IMR-90 (cell line): ENCODE data around the gene SOBP. TPM values are rescaled to one million over a fixed set of nuclear protein-coding genes. Genes with fewer than 3 reads are reported as not detected.

Experiments
- ATAC-seq: fragments of 200-7000 bp; cut with Tn5 transposase; 2 replicates; pipeline ENCODE4 v1.9.1; 2020; ENCODE audit warnings: low read depth, mild to moderate bottlenecking, moderate library complexity
- BruUV-seq: library from RNA; stranded (reverse); fragments of 400-500 nt; replicated peaks from 2 replicates; lab custom pipeline; 2021; lab: Mats Ljungman, UMichigan
- CTCF ChIA-PET: fragments of 300-600 bp; formaldehyde crosslinking; extraction: SDS; loops from one replicate; lab custom pipeline; 2021; ENCODE audit warnings: antibody characterized with exemption; lab: Yijun Ruan, JAX
- POLR2A ChIA-PET: fragments of 300-600 bp; sonication (Branson Sonifier 250); formaldehyde crosslinking; loops from one replicate; lab custom pipeline; 2022; ENCODE audit warnings: antibody characterized with exemption; ENCODE audit not compliant: unreplicated experiment; lab: Charles Lee
- DNase-seq: peaks from one replicate; pipeline ENCODE4 v3.0.0; 2013
- H2AFZ ChIP-seq: replicated peaks from 2 replicates; pipeline ENCODE3; 2013; ENCODE audit warnings: low read length, mild to moderate bottlenecking; ENCODE audit not compliant: poor library complexity
- H2AK5ac ChIP-seq: 2 replicates; pipeline ENCODE4 v1.6.1; 2013; ENCODE audit warnings: low read depth, low read length, inconsistent platforms
- H2AK9ac ChIP-seq: replicated peaks from 2 replicates; pipeline ENCODE3; 2013; ENCODE audit warnings: mild to moderate bottlenecking, low read depth, low read length, moderate library complexity; ENCODE audit not compliant: poor library complexity
- H2BK120ac ChIP-seq: 2 replicates; pipeline ENCODE4 v1.6.1; 2013; ENCODE audit warnings: low read depth, low read length, inconsistent platforms
- H2BK15ac ChIP-seq: 3 replicates; pipeline ENCODE4 v1.6.1; 2013; ENCODE audit warnings: low read depth, low read length, inconsistent platforms
- H2BK20ac ChIP-seq: 2 replicates; pipeline ENCODE4 v1.6.1; 2013; ENCODE audit warnings: low read depth, mild to moderate bottlenecking, inconsistent platforms, low read length, moderate library complexity
- H2BK5ac ChIP-seq: 2 replicates; pipeline ENCODE4 v1.6.1; 2013; ENCODE audit warnings: mild to moderate bottlenecking, low read depth, low read length, inconsistent platforms; ENCODE audit not compliant: poor library complexity, severe bottlenecking
- H3K14ac ChIP-seq: replicated peaks from 2 replicates; pipeline ENCODE4 v1.6.1; 2013; ENCODE audit warnings: low read depth, low read length, inconsistent platforms
- H3K18ac ChIP-seq: 2 replicates; pipeline ENCODE4 v1.6.1; 2013; ENCODE audit warnings: low read depth, low read length, control low read depth
- H3K23ac ChIP-seq: 2 replicates; pipeline ENCODE4 v1.6.1; 2013; ENCODE audit warnings: low read depth, low read length, inconsistent platforms
- H3K27ac ChIP-seq: 2 replicates; pipeline ENCODE4 v1.5.1; 2013; ENCODE audit warnings: mild to moderate bottlenecking, control low read depth, low read length; ENCODE audit not compliant: insufficient read depth
- H3K27me3 ChIP-seq: 2 replicates; pipeline ENCODE4 v1.6.1; 2013; ENCODE audit warnings: low read length; ENCODE audit not compliant: control insufficient read depth, insufficient read depth
- H3K36me3 ChIP-seq: 2 replicates; pipeline ENCODE4 v1.6.1; 2013; ENCODE audit warnings: low read length, mixed read lengths; ENCODE audit not compliant: control insufficient read depth, insufficient read depth
- H3K4ac ChIP-seq: 2 replicates; pipeline ENCODE4 v1.6.1; 2013; ENCODE audit warnings: low read depth, low read length, inconsistent platforms
- H3K4me1 ChIP-seq: 2 replicates; pipeline ENCODE4 v1.6.1; 2013; ENCODE audit warnings: low read length, mixed read lengths; ENCODE audit not compliant: control insufficient read depth, insufficient read depth
- H3K4me2 ChIP-seq: 2 replicates; pipeline ENCODE4 v1.6.1; 2013; ENCODE audit warnings: low read depth, mild to moderate bottlenecking, control low read depth, low read length, moderate library complexity
- H3K4me3 ChIP-seq: 2 replicates; pipeline ENCODE4 v1.5.1; 2013; ENCODE audit warnings: low read depth, mild to moderate bottlenecking, control low read depth, low read length, moderate library complexity; ENCODE audit not compliant: insufficient read depth
- H3K56ac ChIP-seq: 2 replicates; pipeline ENCODE4 v1.6.1; 2013; ENCODE audit warnings: low read length, inconsistent platforms; ENCODE audit not compliant: insufficient read depth; ENCODE audit errors: extremely low read depth
- H3K79me1 ChIP-seq, 2 experiments: 2 replicates each; pipeline ENCODE4 v1.6.1; 2013; ENCODE audit warnings: low read length in 2 of 2, inconsistent platforms in 1 of 2, low read depth in 1 of 2
- H3K9ac ChIP-seq: 2 replicates; pipeline ENCODE4 v1.6.1; 2013; ENCODE audit warnings: low read depth, low read length, control low read depth
- H3K9me1 ChIP-seq: 2 replicates; pipeline ENCODE4 v1.6.1; 2013; ENCODE audit warnings: low read length, inconsistent platforms; ENCODE audit not compliant: insufficient read depth
- H3K9me3 ChIP-seq: 2 replicates; pipeline ENCODE4 v1.6.1; 2013; ENCODE audit warnings: low read length; ENCODE audit not compliant: control insufficient read depth, insufficient read depth
- H4K20me1 ChIP-seq: 2 replicates; pipeline ENCODE4 v1.6.1; 2013; ENCODE audit warnings: low read length, inconsistent platforms; ENCODE audit not compliant: insufficient read depth
- H4K5ac ChIP-seq: 2 replicates; pipeline ENCODE4 v1.6.1; 2013; ENCODE audit warnings: mild to moderate bottlenecking, low read depth, low read length, control low read depth
- H4K8ac ChIP-seq, 2 experiments: 2 replicates each; pipeline ENCODE4 v1.6.1; 2013; ENCODE audit warnings: low read depth in 2 of 2, low read length in 2 of 2, control low read depth in 1 of 2, inconsistent platforms in 1 of 2
- H4K91ac ChIP-seq: 2 replicates; pipeline ENCODE4 v1.6.1; 2013; ENCODE audit warnings: low read depth, low read length, inconsistent platforms; ENCODE audit not compliant: insufficient read depth
- CEBPB ChIP-seq: IDR thresholded peaks from 2 replicates; pipeline ENCODE4 v1.6.1; 2012; ENCODE audit warnings: low read depth, low read length, improper control_type of control experiment
- CHD1 ChIP-seq: IDR thresholded peaks from 2 replicates; pipeline ENCODE4 v1.6.1; 2012; ENCODE audit warnings: low read depth, low read length, improper control_type of control experiment
- CTCF ChIP-seq: conservative IDR thresholded peaks from 2 replicates; pipeline ENCODE4 v1.5.1; 2012; ENCODE audit warnings: mild to moderate bottlenecking, low read depth, low read length, improper control_type of control experiment
- FOS ChIP-seq: fragments of 150-350 bp; IDR thresholded peaks from 2 replicates; pipeline ENCODE4 v1.6.1; 2016; ENCODE audit warnings: low read depth, low read length
- MAFK ChIP-seq: IDR thresholded peaks from 2 replicates; pipeline ENCODE4 v1.6.1; 2012; ENCODE audit warnings: low read depth, low read length, improper control_type of control experiment
- MAZ ChIP-seq: IDR thresholded peaks from 2 replicates; pipeline ENCODE4 v1.6.1; 2012; ENCODE audit warnings: low read depth, mild to moderate bottlenecking, low read length, improper control_type of control experiment, moderate library complexity, borderline replicate concordance
- MXI1 ChIP-seq: IDR thresholded peaks from 2 replicates; pipeline ENCODE4 v1.6.1; 2012; ENCODE audit warnings: low read depth, mild to moderate bottlenecking, low read length, moderate library complexity, borderline replicate concordance
- POLR2A ChIP-seq: IDR thresholded peaks from 2 replicates; pipeline ENCODE4 v1.6.1; 2012; ENCODE audit warnings: mild to moderate bottlenecking, low read depth, low read length
- RAD21 ChIP-seq: IDR thresholded peaks from 2 replicates; pipeline ENCODE4 v1.6.1; 2012; ENCODE audit warnings: low read length, improper control_type of control experiment
- RCOR1 ChIP-seq: IDR thresholded peaks from 2 replicates; pipeline ENCODE4 v1.6.1; 2012; ENCODE audit warnings: mild to moderate bottlenecking, low read length, improper control_type of control experiment; ENCODE audit not compliant: insufficient replicate concordance
- RFX5 ChIP-seq: IDR thresholded peaks from 2 replicates; pipeline ENCODE4 v1.8.0; 2012; ENCODE audit warnings: low read depth, mild to moderate bottlenecking, low read length, moderate library complexity
- SMC3 ChIP-seq: fragments of 150-350 bp; IDR thresholded peaks from 2 replicates; pipeline ENCODE4 v1.6.1; 2016; ENCODE audit warnings: low read depth, mild to moderate bottlenecking, antibody characterized with exemption, low read length, moderate library complexity
- WGBS, 2 experiments: methylation state at CpG; one replicate each; pipeline versions ENCODE4 v1.1.5 to v1.1.7; 2013; ENCODE audit warnings: missing lambda C conversion rate in 2 of 2; ENCODE audit not compliant: insufficient read length in 1 of 2; ENCODE audit errors: extremely low coverage in 2 of 2; 5-methylcytosine and 5-hydroxymethylcytosine counted together
- dilution Hi-C: fragments of 300-500 bp; cut with HindIII; formaldehyde crosslinking; loops from one replicate; pipeline ENCODE4 v1.14.3; 2018; ENCODE audit warnings: low sequenced_read_pairs; ENCODE audit not compliant: unreplicated experiment
- in situ Hi-C: fragments of 300-500 bp; cut with MboI; formaldehyde crosslinking; loops from 3 replicates; pipeline ENCODE4 v1.14.3; 2019; ENCODE audit warnings: low sequenced_read_pairs, inconsistent platforms, mixed read lengths
- intact Hi-C: fragments of 100-400 bp; cut with micrococcal nuclease; formaldehyde crosslinking; loops from 2 replicates; pipeline ENCODE4 v1.10.0; 2022
- polyA plus RNA-seq, 3 experiments: library from polyadenylated mRNA; depleted of rRNA; stranded (reverse); fragments of >200 nt; gene quantifications; 2 replicates each; pipeline ENCODE4 v1.2.3, GENCODE V29; 2012; ENCODE audit warnings: low replicate concordance in 1 of 3
- total RNA-seq: library from RNA; depleted of rRNA; stranded (reverse); fragments of >200 nt; gene quantifications from 2 replicates; pipeline ENCODE4 v1.2.3, GENCODE V29; 2012
- TF ChIP-seq, protein P1 (sequence below): fragments of 150-350 bp; IDR thresholded peaks from 2 replicates; pipeline ENCODE4 v1.6.1; 2016; ENCODE audit warnings: low read depth, mild to moderate bottlenecking, low read length, moderate library complexity, borderline replicate concordance
- TF ChIP-seq, protein P2 (sequence below): fragments of 150-350 bp; IDR thresholded peaks from 2 replicates; pipeline ENCODE4 v1.6.1; 2017; ENCODE audit warnings: mild to moderate bottlenecking, antibody characterized with exemption, low read length, low read depth

SOBP gene
- total and polyA plus RNA-seq, 2 of the 4 experiments (the other 2 are of a cell fraction) = 0.60 to 0.72 TPM

DNA sequence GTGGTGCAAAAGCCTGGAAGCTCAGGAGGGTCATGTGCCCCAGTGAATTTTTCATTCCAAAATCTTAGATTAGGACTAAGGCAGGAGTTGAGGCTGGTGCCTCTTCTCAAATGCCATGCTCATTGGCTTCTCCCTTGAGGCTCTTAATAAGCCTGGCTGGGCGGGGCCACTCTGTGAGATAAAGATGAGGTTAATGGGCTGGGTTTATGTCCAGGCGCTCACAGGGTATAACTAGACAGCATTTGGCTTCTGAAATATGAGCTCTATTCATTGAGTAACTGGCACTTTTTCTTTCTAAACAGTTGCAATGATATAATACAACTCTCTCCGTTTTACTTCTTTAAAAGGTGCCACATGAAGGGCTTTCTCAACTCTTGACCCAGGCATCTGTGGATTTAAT lies 177.9 kb downstream of the SOBP start:
- H3K4ac ChIP-seq = no peak overlapping the region
- intact Hi-C loops = no loop called here
- no peak overlapping the region for H3K56ac ChIP-seq
- H3K27me3 ChIP-seq = no peaks in the 10 kb centered on the region
- H3K4me1 ChIP-seq = peaks cover 24% of the 10 kb centered on the region
- no peak overlapping the region for H2BK15ac ChIP-seq
- no peak overlapping the region for H3K23ac ChIP-seq
- no TSS peak for BruUV-seq
- H3K9me1 ChIP-seq = peaks cover 14% of the 10 kb centered on the region
- no peak for DNase-seq
- POLR2A ChIA-PET = no interaction called here
- no peak overlapping the region for H2AFZ ChIP-seq
- H3K4me3 ChIP-seq = no peak overlapping the region
- H3K9me3 ChIP-seq = no peaks in the 10 kb centered on the region
- H3K36me3 ChIP-seq = no peaks in the 10 kb centered on the region
- dilution Hi-C loops = no loop called here
- CTCF ChIA-PET = no interaction called here
- no peak overlapping the region for H2AK9ac ChIP-seq
- TF ChIP-seq, protein P1, sequence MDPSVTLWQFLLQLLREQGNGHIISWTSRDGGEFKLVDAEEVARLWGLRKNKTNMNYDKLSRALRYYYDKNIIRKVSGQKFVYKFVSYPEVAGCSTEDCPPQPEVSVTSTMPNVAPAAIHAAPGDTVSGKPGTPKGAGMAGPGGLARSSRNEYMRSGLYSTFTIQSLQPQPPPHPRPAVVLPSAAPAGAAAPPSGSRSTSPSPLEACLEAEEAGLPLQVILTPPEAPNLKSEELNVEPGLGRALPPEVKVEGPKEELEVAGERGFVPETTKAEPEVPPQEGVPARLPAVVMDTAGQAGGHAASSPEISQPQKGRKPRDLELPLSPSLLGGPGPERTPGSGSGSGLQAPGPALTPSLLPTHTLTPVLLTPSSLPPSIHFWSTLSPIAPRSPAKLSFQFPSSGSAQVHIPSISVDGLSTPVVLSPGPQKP = no peak
- TF ChIP-seq SMC3 (no peak), MAFK (no peak), RAD21 (no peak), CHD1 (no peak), CEBPB (no peak), MAZ (no peak), POLR2A (no peak), RCOR1 (no peak), CTCF (no peak), FOS (no peak), MXI1 (no peak), RFX5 (no peak)
- TF ChIP-seq, protein P2, sequence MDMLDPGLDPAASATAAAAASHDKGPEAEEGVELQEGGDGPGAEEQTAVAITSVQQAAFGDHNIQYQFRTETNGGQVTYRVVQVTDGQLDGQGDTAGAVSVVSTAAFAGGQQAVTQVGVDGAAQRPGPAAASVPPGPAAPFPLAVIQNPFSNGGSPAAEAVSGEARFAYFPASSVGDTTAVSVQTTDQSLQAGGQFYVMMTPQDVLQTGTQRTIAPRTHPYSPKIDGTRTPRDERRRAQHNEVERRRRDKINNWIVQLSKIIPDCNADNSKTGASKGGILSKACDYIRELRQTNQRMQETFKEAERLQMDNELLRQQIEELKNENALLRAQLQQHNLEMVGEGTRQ = no peak
- no peak overlapping the region for H3K14ac ChIP-seq
- no peak overlapping the region for H4K91ac ChIP-seq
- no peak overlapping the region for H2BK120ac ChIP-seq
- H2AK5ac ChIP-seq = no peak overlapping the region
- no peaks in the 10 kb centered on the region for H3K79me1 ChIP-seq
- H2BK5ac ChIP-seq = no peak overlapping the region
- no CpG with 5 or more reads among the region's 3 CpGs for WGBS, 2 experiments
- ATAC-seq = no peak
- no peak overlapping the region for H3K27ac ChIP-seq
- in situ Hi-C loops = no loop called here
- H3K9ac ChIP-seq = no peak overlapping the region
- no peak overlapping the region for H3K4me2 ChIP-seq
- no peak overlapping the region for H2BK20ac ChIP-seq
- H4K20me1 ChIP-seq = no peaks in the 10 kb centered on the region
- no peak overlapping the region for H4K8ac ChIP-seq
- H4K5ac ChIP-seq = no peak overlapping the region; the same call in 1 of the 2 replicates
- H3K18ac ChIP-seq = no peak overlapping the region; the same call in 1 of the 2 replicates
